ENCODE results near the gene LAMB4. TPM values are rescaled to one million over a fixed set of nuclear protein-coding genes. Genes with fewer than 3 reads are reported as not detected.

Gene LAMB4
- total RNA-seq, 1 donor from 2014 or later, result 18.3 TPM

GRCh38 chr7:108118959-108119358 lies 11.2 kb downstream of the LAMB4 start:
- TF ChIP-seq, protein P1, sequence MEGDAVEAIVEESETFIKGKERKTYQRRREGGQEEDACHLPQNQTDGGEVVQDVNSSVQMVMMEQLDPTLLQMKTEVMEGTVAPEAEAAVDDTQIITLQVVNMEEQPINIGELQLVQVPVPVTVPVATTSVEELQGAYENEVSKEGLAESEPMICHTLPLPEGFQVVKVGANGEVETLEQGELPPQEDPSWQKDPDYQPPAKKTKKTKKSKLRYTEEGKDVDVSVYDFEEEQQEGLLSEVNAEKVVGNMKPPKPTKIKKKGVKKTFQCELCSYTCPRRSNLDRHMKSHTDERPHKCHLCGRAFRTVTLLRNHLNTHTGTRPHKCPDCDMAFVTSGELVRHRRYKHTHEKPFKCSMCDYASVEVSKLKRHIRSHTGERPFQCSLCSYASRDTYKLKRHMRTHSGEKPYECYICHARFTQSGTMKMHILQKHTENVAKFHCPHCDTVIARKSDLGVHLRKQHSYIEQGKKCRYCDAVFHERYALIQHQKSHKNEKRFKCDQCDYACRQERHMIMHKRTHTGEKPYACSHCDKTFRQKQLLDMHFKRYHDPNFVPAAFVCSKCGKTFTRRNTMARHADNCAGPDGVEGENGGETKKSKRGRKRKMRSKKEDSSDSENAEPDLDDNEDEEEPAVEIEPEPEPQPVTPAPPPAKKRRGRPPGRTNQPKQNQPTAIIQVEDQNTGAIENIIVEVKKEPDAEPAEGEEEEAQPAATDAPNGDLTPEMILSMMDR (IDR thresholded peaks at IDR 0.05; ENCODE audit: unreplicated experiment), result no peak
- H3K4me3 Mint-ChIP-seq, result no peak overlapping the region
- no peak for DNase-seq (ENCODE audit: low spot score in 2 of 2, unreplicated experiment in 2 of 2)
- H3K27ac Mint-ChIP-seq, result no peak overlapping the region
- H3K36me3 Mint-ChIP-seq, result no peaks in the 10 kb centered on the region
- no peaks in the 10 kb centered on the region for H3K9me3 Mint-ChIP-seq
- peaks cover 15% of the 10 kb centered on the region for H3K4me1 Mint-ChIP-seq
- no peaks in the 10 kb centered on the region for H3K27me3 Mint-ChIP-seq (ENCODE audit: low read depth)

GRCh38 chr7:108114117-108114841 lies 15.9 kb downstream of the LAMB4 start:
- no peaks in the 10 kb centered on the region for H3K27me3 Mint-ChIP-seq (ENCODE audit: low read depth)
- TF ChIP-seq, protein P1 (IDR thresholded peaks at IDR 0.05; ENCODE audit: unreplicated experiment), result peak; percentile 44
- no peak for DNase-seq (ENCODE audit: low spot score in 2 of 2, unreplicated experiment in 2 of 2)
- H3K36me3 Mint-ChIP-seq, result no peaks in the 10 kb centered on the region
- H3K4me1 Mint-ChIP-seq, result peaks cover under 1% of the 10 kb centered on the region
- no peak overlapping the region for H3K4me3 Mint-ChIP-seq
- H3K27ac Mint-ChIP-seq, result no peak overlapping the region
- H3K9me3 Mint-ChIP-seq, result no peaks in the 10 kb centered on the region

DNA sequence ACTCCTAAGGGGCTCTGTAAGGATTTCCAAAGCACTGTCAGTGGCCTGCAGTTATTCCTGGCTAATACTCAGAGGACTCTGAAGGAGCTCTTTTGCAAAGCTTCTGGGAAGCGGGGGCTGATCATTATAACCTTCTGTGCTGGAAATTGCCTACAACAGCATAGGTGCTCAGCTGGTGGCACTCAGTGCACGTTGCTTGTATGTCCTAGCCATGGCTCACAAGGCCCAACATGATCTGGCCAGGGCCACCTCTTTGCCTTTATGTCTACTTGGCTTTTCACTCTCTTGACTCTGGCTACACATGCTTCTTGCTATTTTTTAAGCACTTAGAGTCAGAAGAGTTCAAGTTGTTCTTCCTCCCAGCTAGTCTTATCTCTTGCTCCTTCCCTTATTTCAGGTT lies 17.5 kb downstream of the LAMB4 start:
- H3K4me3 Mint-ChIP-seq, result no peak overlapping the region
- no peaks in the 10 kb centered on the region for H3K9me3 Mint-ChIP-seq
- H3K27me3 Mint-ChIP-seq (ENCODE audit: low read depth), result no peaks in the 10 kb centered on the region
- H3K4me1 Mint-ChIP-seq, result peaks cover 3% of the 10 kb centered on the region
- no peak overlapping the region for H3K27ac Mint-ChIP-seq
- DNase-seq (ENCODE audit: low spot score in 2 of 2, unreplicated experiment in 2 of 2), result no peak
- TF ChIP-seq, protein P1 (IDR thresholded peaks at IDR 0.05; ENCODE audit: unreplicated experiment), result no peak
- no peaks in the 10 kb centered on the region for H3K36me3 Mint-ChIP-seq

GRCh38 chr7:108109221-108109908 lies 20.8 kb downstream of the LAMB4 start:
- H3K9me3 Mint-ChIP-seq, result no peaks in the 10 kb centered on the region
- DNase-seq (ENCODE audit: low spot score in 2 of 2, unreplicated experiment in 2 of 2), result no peak
- TF ChIP-seq, protein P1 (IDR thresholded peaks at IDR 0.05; ENCODE audit: unreplicated experiment), result no peak

GRCh38 chr7:108108131-108108530 lies 22.0 kb downstream of the LAMB4 start:
- no peak overlapping the region for H3K4me3 Mint-ChIP-seq
- TF ChIP-seq, protein P1 (IDR thresholded peaks at IDR 0.05; ENCODE audit: unreplicated experiment), result no peak
- DNase-seq (ENCODE audit: low spot score in 2 of 2, unreplicated experiment in 2 of 2), result no peak
- H3K4me1 Mint-ChIP-seq, result peaks cover 10% of the 10 kb centered on the region
- H3K9me3 Mint-ChIP-seq, result no peaks in the 10 kb centered on the region
- no peak overlapping the region for H3K27ac Mint-ChIP-seq
- no peaks in the 10 kb centered on the region for H3K27me3 Mint-ChIP-seq (ENCODE audit: low read depth)
- H3K36me3 Mint-ChIP-seq, result peaks cover 3% of the 10 kb centered on the region

More at GRCh38 chr7:108109221-108109908, 20.8 kb downstream of the LAMB4 start:
- Mint-ChIP-seq H3K4me1 (peaks cover 3% of the 10 kb centered on the region), H3K27me3 (ENCODE audit: low read depth) (no peaks in the 10 kb centered on the region), H3K4me3 (no peak overlapping the region), H3K36me3 (peaks cover 3% of the 10 kb centered on the region), H3K27ac (no peak overlapping the region)
